Tibial nerve (tissue), 4 donors: ENCODE results near the gene C1QA. TPM values are rescaled to one million over a fixed set of nuclear protein-coding genes. Genes with fewer than 3 reads are reported as not detected.

ENCODE experiments used
- DNase-seq, 2 donors: peaks; one replicate each; pipeline ENCODE4 v3.0.0-alpha.2; 2019; ENCODE audit warnings: low spot score in 2 of 2
- H3K27ac ChIP-seq, 4 donors: fragments of 200-600 bp; sonication (generic) in 3 of 4; one replicate each; pipeline ENCODE4 v1.5.1; 2017 to 2019; ENCODE audit warnings: mild to moderate bottlenecking in 1 of 4
- H3K27me3 ChIP-seq, 2 donors: fragments of 200-600 bp; sonication (generic) in 1 of 2; one replicate each; pipeline versions ENCODE4 v1.5.1 to v1.6.0; 2017 to 2019
- H3K36me3 ChIP-seq, 3 donors: fragments of 200-600 bp; sonication (generic); one replicate each; pipeline ENCODE4 v1.5.1; 2018 to 2019
- H3K4me1 ChIP-seq, 4 donors: fragments of 200-600 bp; sonication (generic) in 3 of 4; one replicate each; pipeline ENCODE4 v1.5.1; 2017 to 2019
- H3K4me3 ChIP-seq, 4 donors: fragments of 200-600 bp; sonication (generic) in 3 of 4; one replicate each; pipeline ENCODE4 v1.5.1; 2017 to 2019; ENCODE audit warnings: mild to moderate bottlenecking in 1 of 4, moderate library complexity in 1 of 4
- H3K9me3 ChIP-seq, 4 donors: fragments of 200-600 bp; sonication (generic) in 3 of 4; one replicate each; pipeline ENCODE4 v1.5.1; 2017 to 2019
- CTCF ChIP-seq, 5 experiments: fragments of 200-600 bp in 3 of 5; fragments of 450-650 bp in 2 of 5; sonication (generic) in 3 of 5; IDR thresholded peaks; one replicate each; pipeline ENCODE4 v1.5.1; 2016 to 2019; ENCODE audit warnings: antibody characterized with exemption in 5 of 5, mild to moderate bottlenecking in 3 of 5, moderate library complexity in 2 of 5
- EP300 ChIP-seq, 2 donors: sonication (generic); formaldehyde crosslinking; IDR thresholded peaks; one replicate each; pipeline ENCODE4 v1.6.1; 2017; ENCODE audit warnings: antibody characterized with exemption in 2 of 2, mild to moderate bottlenecking in 1 of 2
- POLR2A ChIP-seq, 2 donors: fragments of 450-650 bp; IDR thresholded peaks; one replicate each; pipeline ENCODE4 v1.6.1; 2017; ENCODE audit warnings: antibody characterized with exemption in 2 of 2, mild to moderate bottlenecking in 2 of 2, moderate library complexity in 2 of 2
- WGBS, 2 donors: methylation state at CpG; one replicate each; pipeline ENCODE4 v1.1.5; 2018; 5-methylcytosine and 5-hydroxymethylcytosine counted together
- total RNA-seq, 4 donors: library from RNA; depleted of rRNA; stranded (reverse); fragments of >200 nt; gene quantifications; one replicate each; pipeline ENCODE4 v1.1.0, GENCODE V29; 2016

C1QA gene
- total RNA-seq, 4 donors from 2014 or later: 139 to 231 (median 182) TPM

- H3K4me1 ChIP-seq: no peaks in the 10 kb centered on the region
- H3K27me3 ChIP-seq: peaks cover 0 to 87% of the 10 kb centered on the region in 2 donors
- peak in 1 of 2 donors; percentile 12 for DNase-seq
- TF ChIP-seq EP300 (IDR thresholded peaks at IDR 0.05) (no peak), POLR2A (IDR thresholded peaks at IDR 0.05) (no peak), CTCF (IDR thresholded peaks at IDR 0.05) (no peak)
- 16 to 24% methylated on average over 7 of the region's 7 CpGs for WGBS, 2 donors
- no peak overlapping the region for H3K27ac ChIP-seq
- no peak overlapping the region for H3K4me3 ChIP-seq
- H3K36me3 ChIP-seq: no peaks in the 10 kb centered on the region
- H3K9me3 ChIP-seq: no peaks in the 10 kb centered on the region
These were observed 24.9 kb upstream of the C1QA start for GRCh38 chr1:22611530-22611947.

GRCh38 chr1:22612671-22613571 lies 23.5 kb upstream of the C1QA start:
- Histone ChIP-seq H3K9me3 (no peaks in the 10 kb centered on the region), H3K4me3 (no peak overlapping the region), H3K36me3 (no peaks in the 10 kb centered on the region), H3K27ac (no peak overlapping the region), H3K27me3 (peaks cover 0 to 88% of the 10 kb centered on the region in 2 donors), H3K4me1 (no peaks in the 10 kb centered on the region)
- DNase-seq: no peak
- no peak for TF ChIP-seq CTCF (IDR thresholded peaks at IDR 0.05)
- TF ChIP-seq EP300 (IDR thresholded peaks at IDR 0.05): no peak
- TF ChIP-seq POLR2A (IDR thresholded peaks at IDR 0.05): no peak
- 44 to 48% methylated on average over 12 of the region's 12 CpGs for WGBS, 2 donors

GRCh38 chr1:22613572-22613918 lies 22.9 kb upstream of the C1QA start:
- TF ChIP-seq POLR2A (IDR thresholded peaks at IDR 0.05) (no peak), EP300 (IDR thresholded peaks at IDR 0.05) (no peak), CTCF (IDR thresholded peaks at IDR 0.05) (no peak)
- no peaks in the 10 kb centered on the region for H3K36me3 ChIP-seq
- no peak overlapping the region for H3K27ac ChIP-seq
- H3K4me3 ChIP-seq: no peak overlapping the region
- H3K27me3 ChIP-seq: peaks cover 0 to 88% of the 10 kb centered on the region in 2 donors
- H3K9me3 ChIP-seq: no peaks in the 10 kb centered on the region
- no peak for DNase-seq
- no peaks in the 10 kb centered on the region for H3K4me1 ChIP-seq
- 68 to 76% methylated on average over 4 to 5 of the region's 5 CpGs for WGBS, 2 donors

- H3K36me3 ChIP-seq: no peaks in the 10 kb centered on the region
- H3K27ac ChIP-seq: no peak overlapping the region
- no peak for DNase-seq
- H3K27me3 ChIP-seq: peaks cover 0 to 88% of the 10 kb centered on the region in 2 donors
- TF ChIP-seq CTCF (IDR thresholded peaks at IDR 0.05) (no peak), EP300 (IDR thresholded peaks at IDR 0.05) (no peak), POLR2A (IDR thresholded peaks at IDR 0.05) (no peak)
- H3K9me3 ChIP-seq: no peaks in the 10 kb centered on the region
- H3K4me1 ChIP-seq: no peaks in the 10 kb centered on the region
- WGBS, 2 donors: 52 to 53% methylated on average over 11 to 12 of the region's 12 CpGs
- H3K4me3 ChIP-seq: no peak overlapping the region
These were observed 22.5 kb upstream of the C1QA start for GRCh38 chr1:22613951-22614350.

- H3K27me3 ChIP-seq: peaks cover 0 to 91% of the 10 kb centered on the region in 2 donors
- H3K36me3 ChIP-seq: no peaks in the 10 kb centered on the region
- no peaks in the 10 kb centered on the region for H3K9me3 ChIP-seq
- no peak for DNase-seq
- no peaks in the 10 kb centered on the region for H3K4me1 ChIP-seq
- TF ChIP-seq EP300 (IDR thresholded peaks at IDR 0.05) (no peak), CTCF (IDR thresholded peaks at IDR 0.05) (no peak), POLR2A (IDR thresholded peaks at IDR 0.05) (no peak)
- WGBS, 2 donors: 69 to 71% methylated on average over 2 of the region's 2 CpGs
- no peak overlapping the region for H3K27ac ChIP-seq
- H3K4me3 ChIP-seq: no peak overlapping the region
These were observed 20.5 kb upstream of the C1QA start for GRCh38 chr1:22615886-22616285.
